Progenitor cell of endocrine pancreas (in vitro differentiated cells): ENCODE results near the gene ZNF692. TPM values are rescaled to one million over a fixed set of nuclear protein-coding genes. Genes with fewer than 3 reads are reported as not detected.

Experiments
- DNase-seq: peaks from one replicate; pipeline ENCODE4 v3.0.0; 2021; ENCODE audit warnings: low spot score; ENCODE audit not compliant: unreplicated experiment
- H3K27ac Mint-ChIP-seq: 2 replicates; pipeline ENCODE4 v1.8.0; 2021; ENCODE audit warnings: mild to moderate bottlenecking, moderate library complexity, mixed read lengths
- H3K27me3 Mint-ChIP-seq: 2 replicates; pipeline ENCODE4 v1.8.0; 2021; ENCODE audit warnings: mixed read lengths
- H3K36me3 Mint-ChIP-seq: 2 replicates; pipeline ENCODE4 v1.8.0; 2022; ENCODE audit warnings: mixed read lengths; ENCODE audit not compliant: insufficient read depth
- H3K4me1 Mint-ChIP-seq: 2 replicates; pipeline ENCODE4 v1.8.0; 2021; ENCODE audit warnings: low read depth, mixed read lengths
- H3K4me3 Mint-ChIP-seq: 2 replicates; pipeline ENCODE4 v1.8.0; 2021; ENCODE audit warnings: low read depth, mild to moderate bottlenecking, moderate library complexity, mixed read lengths
- H3K9me3 Mint-ChIP-seq: 2 replicates; pipeline ENCODE4 v1.8.0; 2021; ENCODE audit warnings: low read depth, mixed read lengths
- total RNA-seq: library from RNA; stranded (reverse); gene quantifications from 2 replicates; pipeline ENCODE4 v1.2.1, GENCODE V29; 2021
- TF ChIP-seq, protein P1 (sequence below): fragments of 200-600 bp; sonication (generic); IDR thresholded peaks from one replicate; pipeline ENCODE4 v1.5.0; 2021; ENCODE audit warnings: antibody characterized with exemption, mild to moderate bottlenecking; ENCODE audit not compliant: unreplicated experiment

The ZNF692 gene
- total RNA-seq, 1 donor from 2014 or later = 109 TPM

DNA sequence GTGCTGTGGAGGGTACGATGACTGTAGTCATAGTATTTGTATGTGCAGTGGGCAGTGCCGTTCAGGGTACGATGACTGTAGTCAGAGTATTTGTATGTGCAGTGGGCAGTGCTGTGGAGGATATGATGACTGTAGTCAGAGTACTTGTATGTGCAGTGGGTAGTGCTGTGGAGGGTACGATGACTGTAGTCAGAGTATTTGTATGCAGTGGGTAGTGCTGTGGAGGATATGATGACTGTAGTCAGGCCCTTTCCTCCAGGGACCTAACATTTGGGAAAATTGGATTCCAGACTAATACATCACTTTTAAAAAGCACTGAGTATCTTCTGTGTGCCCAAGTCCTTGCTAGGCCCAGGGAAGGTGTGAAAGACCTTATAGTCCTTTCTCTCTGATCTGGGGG is 17.9 kb downstream of the ZNF692 start:
- no peak overlapping the region for H3K27ac Mint-ChIP-seq
- no peak overlapping the region for H3K4me3 Mint-ChIP-seq
- H3K36me3 Mint-ChIP-seq = peaks cover 2% of the 10 kb centered on the region
- TF ChIP-seq, protein P1, sequence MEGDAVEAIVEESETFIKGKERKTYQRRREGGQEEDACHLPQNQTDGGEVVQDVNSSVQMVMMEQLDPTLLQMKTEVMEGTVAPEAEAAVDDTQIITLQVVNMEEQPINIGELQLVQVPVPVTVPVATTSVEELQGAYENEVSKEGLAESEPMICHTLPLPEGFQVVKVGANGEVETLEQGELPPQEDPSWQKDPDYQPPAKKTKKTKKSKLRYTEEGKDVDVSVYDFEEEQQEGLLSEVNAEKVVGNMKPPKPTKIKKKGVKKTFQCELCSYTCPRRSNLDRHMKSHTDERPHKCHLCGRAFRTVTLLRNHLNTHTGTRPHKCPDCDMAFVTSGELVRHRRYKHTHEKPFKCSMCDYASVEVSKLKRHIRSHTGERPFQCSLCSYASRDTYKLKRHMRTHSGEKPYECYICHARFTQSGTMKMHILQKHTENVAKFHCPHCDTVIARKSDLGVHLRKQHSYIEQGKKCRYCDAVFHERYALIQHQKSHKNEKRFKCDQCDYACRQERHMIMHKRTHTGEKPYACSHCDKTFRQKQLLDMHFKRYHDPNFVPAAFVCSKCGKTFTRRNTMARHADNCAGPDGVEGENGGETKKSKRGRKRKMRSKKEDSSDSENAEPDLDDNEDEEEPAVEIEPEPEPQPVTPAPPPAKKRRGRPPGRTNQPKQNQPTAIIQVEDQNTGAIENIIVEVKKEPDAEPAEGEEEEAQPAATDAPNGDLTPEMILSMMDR = no peak
- no peak for DNase-seq
- H3K4me1 Mint-ChIP-seq = peaks cover 10% of the 10 kb centered on the region
- H3K9me3 Mint-ChIP-seq = no peaks in the 10 kb centered on the region
- no peaks in the 10 kb centered on the region for H3K27me3 Mint-ChIP-seq

DNA sequence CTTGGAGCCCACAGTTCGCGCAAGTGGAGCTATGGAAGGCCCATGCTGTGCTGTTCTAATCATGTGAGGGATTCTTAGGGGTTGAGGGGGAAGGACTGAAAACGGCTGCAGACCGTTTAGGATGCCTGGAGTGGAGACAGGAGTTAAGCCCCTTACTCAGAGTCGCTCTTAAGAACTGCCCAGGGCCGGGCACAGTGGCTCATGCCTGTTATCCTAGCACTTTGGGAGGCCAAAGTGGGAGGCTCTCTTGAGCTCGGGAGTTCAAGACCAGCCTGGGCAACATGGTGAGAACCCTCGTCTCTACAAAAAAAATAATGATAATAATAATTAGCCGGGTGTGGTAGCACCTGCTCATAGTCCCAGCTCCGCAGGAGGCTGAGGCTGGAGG is 19.7 kb downstream of the ZNF692 start:
- peak overlapping the region; percentile 99 for H3K27ac Mint-ChIP-seq
- H3K36me3 Mint-ChIP-seq = no peaks in the 10 kb centered on the region
- no peaks in the 10 kb centered on the region for H3K27me3 Mint-ChIP-seq
- no peaks in the 10 kb centered on the region for H3K9me3 Mint-ChIP-seq
- TF ChIP-seq, protein P1 = no peak
- DNase-seq = no peak
- peaks cover 10% of the 10 kb centered on the region for H3K4me1 Mint-ChIP-seq
- H3K4me3 Mint-ChIP-seq = no peak overlapping the region

DNA sequence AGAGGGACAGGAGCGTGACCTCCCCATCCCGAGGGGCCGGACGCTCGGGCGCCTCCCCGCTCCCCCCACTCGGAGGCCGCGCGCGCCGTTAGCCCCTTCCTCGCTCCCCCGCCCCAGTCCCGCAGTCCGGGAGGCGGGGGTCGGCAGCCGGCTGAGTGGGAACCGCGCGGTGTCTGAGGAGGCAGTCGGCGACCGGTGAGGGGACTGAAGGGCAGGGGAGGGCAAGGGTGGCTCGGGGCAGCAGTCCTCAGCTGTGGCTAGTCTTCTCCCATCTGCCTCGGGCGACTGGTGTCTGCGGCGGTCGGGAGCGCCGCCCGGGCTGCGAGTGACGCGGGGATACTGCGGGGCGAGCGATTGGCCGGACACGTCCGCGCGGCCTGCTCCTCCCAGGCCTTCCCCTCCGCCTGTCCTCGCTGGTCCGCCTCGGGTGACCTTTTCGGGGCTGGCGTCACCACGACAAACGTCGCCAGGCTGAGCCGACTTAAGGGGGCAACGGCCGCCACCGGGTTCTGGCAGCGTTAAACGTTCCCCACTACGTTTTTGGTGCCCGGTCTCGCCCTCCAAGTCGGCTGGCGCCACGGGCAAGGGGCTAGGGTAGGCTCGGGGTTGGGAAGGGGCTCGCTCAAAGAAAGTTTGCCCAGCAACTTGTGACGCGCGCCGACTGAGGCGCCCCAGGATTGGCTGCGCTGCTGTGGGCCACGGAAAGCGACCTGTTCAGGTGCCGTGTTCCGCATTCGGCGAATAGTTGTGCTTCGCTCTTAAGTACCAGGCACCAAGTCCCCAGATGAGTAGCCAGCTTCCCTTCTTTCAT is 20.3 kb downstream of the ZNF692 start:
- peak; percentile 89 for DNase-seq
- peaks cover 3% of the 10 kb centered on the region for H3K27me3 Mint-ChIP-seq
- H3K36me3 Mint-ChIP-seq = no peaks in the 10 kb centered on the region
- H3K9me3 Mint-ChIP-seq = no peaks in the 10 kb centered on the region
- H3K4me1 Mint-ChIP-seq = peaks cover 10% of the 10 kb centered on the region
- peak overlapping the region; percentile 99 for H3K27ac Mint-ChIP-seq
- no peak overlapping the region for H3K4me3 Mint-ChIP-seq
- TF ChIP-seq, protein P1 = no peak

DNA sequence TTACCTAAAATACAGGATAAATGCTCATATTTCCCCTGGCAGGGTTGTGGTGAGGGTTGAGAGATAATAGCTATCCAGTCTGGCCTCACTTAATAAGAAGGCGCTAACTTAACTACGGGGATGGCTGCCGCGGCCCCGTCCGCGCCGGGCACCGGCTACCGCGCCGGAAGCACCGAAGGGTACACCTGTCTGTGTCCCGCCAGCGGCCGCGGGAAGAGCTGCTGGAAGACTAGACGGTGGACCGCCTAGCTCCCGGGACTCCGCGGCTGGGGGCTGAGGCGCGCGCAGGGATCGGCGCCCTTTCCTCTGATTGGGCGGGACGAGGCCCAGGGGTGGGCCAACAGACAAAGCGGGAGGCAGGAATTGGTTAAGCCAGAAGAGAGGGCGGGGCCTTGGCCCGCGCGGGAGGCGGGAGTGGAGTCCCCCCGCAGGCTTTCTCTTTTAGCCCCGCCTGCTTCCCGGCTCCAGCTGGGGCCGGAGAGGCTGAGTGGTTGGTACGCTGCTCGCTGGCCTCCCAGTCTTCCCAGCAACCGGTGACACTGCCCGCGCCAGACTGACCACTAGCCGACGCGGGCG is 21.0 kb downstream of the ZNF692 start, which contains the start of gene ZNF672:
Gene ZNF672, plus strand, starts transcription at position 444 of the 576 bp plus-strand sequence. CDS start 9,051 bp downstream, outside the sequence.
- no peaks in the 10 kb centered on the region for H3K9me3 Mint-ChIP-seq
- TF ChIP-seq, protein P1 = no peak
- no peak within 1 kb of the TSS for H3K4me3 Mint-ChIP-seq
- peak; percentile 95 for DNase-seq
- H3K27me3 Mint-ChIP-seq = peaks cover 5% of the 10 kb centered on the region
- no peaks in the 10 kb centered on the region for H3K36me3 Mint-ChIP-seq
- peak within 1 kb of the TSS; percentile 99 for H3K27ac Mint-ChIP-seq
- peaks cover 10% of the 10 kb centered on the region for H3K4me1 Mint-ChIP-seq

DNA sequence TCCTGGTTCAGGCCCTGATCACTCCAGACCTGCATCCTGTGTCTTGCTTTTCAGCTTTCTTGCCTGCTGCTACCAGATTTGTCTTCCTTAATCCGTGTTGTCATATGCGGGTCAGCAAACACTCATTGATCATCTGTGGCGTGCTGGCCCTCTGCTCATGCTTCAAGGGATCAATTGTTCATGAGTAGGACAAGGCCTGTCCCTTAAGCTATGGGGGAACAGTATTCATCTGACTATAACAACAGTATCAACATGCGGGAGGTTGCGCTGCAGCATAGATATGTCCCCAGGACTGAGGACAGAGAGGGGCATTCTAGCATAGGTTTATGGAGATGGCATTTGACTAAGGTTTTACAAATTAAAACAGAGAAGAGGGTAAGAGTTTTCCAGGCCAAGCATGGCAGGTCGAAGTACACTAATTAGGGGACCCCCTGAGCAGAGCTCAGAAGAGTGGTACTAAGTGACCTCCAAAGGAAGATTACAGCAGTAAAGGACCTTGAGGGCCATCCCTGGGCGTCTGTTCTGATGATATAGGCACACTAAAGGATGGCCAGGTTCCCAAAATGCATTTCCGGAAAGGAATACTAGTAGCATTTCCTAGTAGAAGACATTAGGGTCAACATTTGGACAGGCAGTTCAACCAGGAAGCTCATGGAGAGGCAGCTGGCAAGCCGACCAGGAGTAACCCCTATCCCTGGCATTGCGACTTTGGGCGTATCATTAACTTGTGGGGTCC is 21.7 kb downstream of the ZNF692 start:
- H3K27ac Mint-ChIP-seq = no peak overlapping the region
- TF ChIP-seq, protein P1 = no peak
- no peak for DNase-seq
- H3K4me3 Mint-ChIP-seq = no peak overlapping the region
- peaks cover 7% of the 10 kb centered on the region for H3K4me1 Mint-ChIP-seq
- H3K36me3 Mint-ChIP-seq = no peaks in the 10 kb centered on the region
- no peaks in the 10 kb centered on the region for H3K9me3 Mint-ChIP-seq
- peaks cover 5% of the 10 kb centered on the region for H3K27me3 Mint-ChIP-seq
